NB4 (cell line): ENCODE measurements around the gene DGCR8.

Experiments used
- DNase-seq: peaks from one replicate; pipeline ENCODE4 v3.0.0; 2010; ENCODE audit warnings: low read depth
- H3K4me3 ChIP-seq: one replicate; pipeline ENCODE4 v1.5.1; 2011; ENCODE audit warnings: mild to moderate bottlenecking, low read depth, low read length, moderate library complexity
- MYC ChIP-seq: IDR thresholded peaks from 2 replicates; pipeline ENCODE4 v1.6.1; 2011; ENCODE audit warnings: low read depth, low read length
- POLR2A ChIP-seq: IDR thresholded peaks from 2 replicates; pipeline ENCODE4 v1.6.1; 2011; ENCODE audit warnings: mild to moderate bottlenecking; ENCODE audit not compliant: insufficient read length; ENCODE audit errors: extremely low read depth
- TF ChIP-seq, protein P1 (sequence below): IDR thresholded peaks from 2 replicates; pipeline ENCODE4 v1.6.1; 2011; ENCODE audit warnings: low read depth, low read length
- TF ChIP-seq, protein P2 (sequence below): IDR thresholded peaks from one replicate; pipeline ENCODE4 v1.5.1; 2012; ENCODE audit warnings: low read depth, low read length

DGCR8 gene

DNA sequence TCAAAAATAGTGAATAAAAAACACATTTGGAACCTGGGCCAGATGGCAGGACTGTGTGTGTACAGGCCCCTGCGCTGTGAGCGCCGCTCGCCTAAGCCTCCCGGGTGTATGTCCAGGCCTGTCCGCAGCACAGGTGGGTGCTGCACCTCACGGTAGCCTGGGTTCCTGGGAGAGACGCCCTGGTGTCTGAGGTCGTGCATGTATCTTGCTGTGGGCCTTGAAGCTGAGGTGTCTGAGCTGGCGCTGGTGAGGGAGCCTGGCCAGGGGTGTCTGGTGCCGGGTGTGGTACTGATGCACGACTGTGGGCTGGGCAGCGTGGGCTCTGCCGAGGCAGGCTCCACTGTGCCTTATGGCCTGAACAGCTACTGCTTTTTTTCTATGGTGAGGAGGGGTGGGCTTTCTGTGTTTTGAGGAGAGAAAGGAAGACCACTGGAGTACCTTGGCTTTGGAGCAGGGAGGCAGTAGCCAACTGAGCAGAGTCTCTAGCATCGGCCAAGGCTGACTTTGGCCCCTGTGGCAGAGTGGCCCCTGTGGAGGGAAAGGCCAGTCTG lies 47.4 kb downstream of the DGCR8 start:
- no peak overlapping the region for H3K4me3 ChIP-seq
- DNase-seq, result no peak
- no peak for TF ChIP-seq POLR2A
- TF ChIP-seq, protein P1, sequence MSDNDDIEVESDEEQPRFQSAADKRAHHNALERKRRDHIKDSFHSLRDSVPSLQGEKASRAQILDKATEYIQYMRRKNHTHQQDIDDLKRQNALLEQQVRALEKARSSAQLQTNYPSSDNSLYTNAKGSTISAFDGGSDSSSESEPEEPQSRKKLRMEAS, result no peak
- no peak for TF ChIP-seq MYC
- TF ChIP-seq, protein P2, sequence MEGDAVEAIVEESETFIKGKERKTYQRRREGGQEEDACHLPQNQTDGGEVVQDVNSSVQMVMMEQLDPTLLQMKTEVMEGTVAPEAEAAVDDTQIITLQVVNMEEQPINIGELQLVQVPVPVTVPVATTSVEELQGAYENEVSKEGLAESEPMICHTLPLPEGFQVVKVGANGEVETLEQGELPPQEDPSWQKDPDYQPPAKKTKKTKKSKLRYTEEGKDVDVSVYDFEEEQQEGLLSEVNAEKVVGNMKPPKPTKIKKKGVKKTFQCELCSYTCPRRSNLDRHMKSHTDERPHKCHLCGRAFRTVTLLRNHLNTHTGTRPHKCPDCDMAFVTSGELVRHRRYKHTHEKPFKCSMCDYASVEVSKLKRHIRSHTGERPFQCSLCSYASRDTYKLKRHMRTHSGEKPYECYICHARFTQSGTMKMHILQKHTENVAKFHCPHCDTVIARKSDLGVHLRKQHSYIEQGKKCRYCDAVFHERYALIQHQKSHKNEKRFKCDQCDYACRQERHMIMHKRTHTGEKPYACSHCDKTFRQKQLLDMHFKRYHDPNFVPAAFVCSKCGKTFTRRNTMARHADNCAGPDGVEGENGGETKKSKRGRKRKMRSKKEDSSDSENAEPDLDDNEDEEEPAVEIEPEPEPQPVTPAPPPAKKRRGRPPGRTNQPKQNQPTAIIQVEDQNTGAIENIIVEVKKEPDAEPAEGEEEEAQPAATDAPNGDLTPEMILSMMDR, result no peak

DNA sequence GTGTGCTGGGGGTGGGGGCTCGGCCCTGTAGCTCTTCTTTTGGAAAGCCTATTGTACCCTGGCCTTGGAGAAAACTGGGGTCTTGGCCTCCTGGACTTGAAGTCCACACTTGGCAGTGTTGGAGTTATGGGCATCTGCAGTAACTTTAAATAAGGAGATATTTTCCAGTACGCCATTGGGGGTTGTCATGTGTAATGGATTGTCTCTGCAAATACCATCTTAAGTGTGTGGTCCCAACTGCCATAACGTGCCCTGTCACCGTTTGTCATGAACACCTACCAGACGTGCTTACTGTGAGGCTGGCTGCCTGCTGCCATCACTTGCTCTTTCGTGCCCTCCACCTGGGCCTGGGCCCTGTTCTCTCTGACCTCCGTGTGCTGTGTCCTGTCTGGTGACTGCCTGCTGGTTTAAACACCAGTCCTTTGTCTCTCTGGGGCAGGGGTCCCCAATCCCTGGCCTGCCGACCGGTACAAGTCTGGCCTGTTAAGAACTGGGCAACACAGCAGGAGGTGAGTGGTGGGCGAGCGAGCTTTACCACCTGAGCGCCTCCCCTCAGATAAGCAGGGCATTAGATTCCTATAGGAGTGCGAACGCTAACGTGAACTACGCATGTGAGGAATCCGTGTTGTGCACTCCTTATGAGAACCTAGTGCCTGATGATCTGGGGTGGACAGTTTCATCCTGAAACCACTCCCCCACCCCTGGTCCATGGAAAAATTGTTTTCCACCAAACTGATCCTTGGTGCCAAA lies 48.0 kb downstream of the DGCR8 start:
- no peak for DNase-seq
- no peak overlapping the region for H3K4me3 ChIP-seq
- TF ChIP-seq MYC (no peak), POLR2A (no peak)
- TF ChIP-seq, protein P2, result no peak
- TF ChIP-seq, protein P1, result no peak

DNA sequence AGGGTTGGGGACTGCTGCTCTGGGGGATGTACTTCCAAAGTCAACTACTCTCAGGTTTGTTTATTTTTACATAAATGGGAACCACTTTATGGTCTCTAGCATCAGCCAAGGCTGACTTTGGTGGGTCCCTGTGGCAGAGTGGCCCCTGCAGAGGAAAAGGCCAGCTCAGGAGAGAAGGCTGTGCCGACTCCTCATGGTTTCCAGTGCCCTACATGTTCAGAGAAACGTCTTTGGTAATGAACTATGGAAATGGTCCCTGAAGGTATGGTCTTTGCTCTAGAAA lies 48.5 kb downstream of the DGCR8 start:
- no peak overlapping the region for H3K4me3 ChIP-seq
- DNase-seq, result no peak
- TF ChIP-seq MYC (no peak), POLR2A (no peak)
- TF ChIP-seq, protein P2, result no peak
- TF ChIP-seq, protein P1, result no peak

DNA sequence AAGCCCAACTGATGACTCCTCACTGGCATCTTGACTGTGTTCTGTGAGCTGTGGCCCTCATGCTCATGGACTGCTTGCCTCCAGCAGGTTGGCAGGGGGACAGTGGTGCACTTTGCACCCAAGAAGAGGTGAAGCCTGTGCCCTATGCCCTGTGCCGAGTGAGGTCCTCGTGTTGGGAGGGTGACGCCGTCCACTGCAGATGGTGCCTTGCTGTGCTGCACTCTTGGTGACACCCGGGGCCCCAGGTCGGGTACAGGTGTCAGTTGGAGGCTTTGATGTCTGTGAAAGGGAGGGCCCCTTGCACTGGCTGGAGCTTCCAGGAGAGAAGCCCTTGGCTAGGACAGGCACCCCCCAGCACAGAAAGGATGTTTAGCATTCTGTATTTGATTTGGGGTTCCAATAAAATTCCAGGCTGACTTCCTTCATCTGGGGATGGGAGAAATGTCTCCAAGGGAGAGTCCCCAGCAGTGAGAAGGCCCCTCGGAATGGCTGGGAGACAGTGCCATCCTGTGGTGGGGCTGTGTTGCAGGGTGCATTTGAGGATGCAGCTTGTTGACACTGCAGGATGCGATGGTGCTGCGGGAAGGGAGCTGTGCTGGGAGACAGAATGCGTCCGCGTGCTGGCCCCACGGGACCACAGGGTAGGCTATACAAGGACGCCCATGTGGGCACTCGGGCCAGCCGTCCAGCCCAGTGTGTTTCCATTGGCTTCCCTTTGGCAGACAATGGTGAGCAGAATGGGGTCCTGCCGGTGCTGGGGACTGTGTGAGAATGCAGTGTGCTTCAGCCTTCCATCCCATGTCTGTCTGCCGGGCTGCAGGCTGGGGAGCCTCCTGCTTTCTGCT lies 49.1 kb downstream of the DGCR8 start:
- TF ChIP-seq, protein P2, result peak; percentile 48
- no peak for TF ChIP-seq POLR2A
- no peak overlapping the region for H3K4me3 ChIP-seq
- DNase-seq, result peak; percentile 54

DNA sequence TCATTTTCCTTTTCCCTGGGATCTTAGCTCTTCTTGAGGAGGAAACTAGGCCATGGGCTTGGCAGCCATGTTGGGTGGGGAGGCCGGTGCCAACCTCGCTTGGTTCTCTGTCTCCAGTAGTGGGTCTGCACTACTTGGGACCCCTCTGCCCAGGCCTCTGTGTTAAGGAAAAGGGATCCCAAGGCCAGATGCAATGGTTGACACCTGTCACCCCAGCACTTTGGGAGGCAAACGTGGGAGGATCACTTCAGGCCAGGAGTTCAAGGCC lies 49.6 kb downstream of the DGCR8 start:
- no peak for DNase-seq
- H3K4me3 ChIP-seq, result no peak overlapping the region
- TF ChIP-seq, protein P2, result no peak
- TF ChIP-seq MYC (no peak), POLR2A (no peak)
- TF ChIP-seq, protein P1, result no peak
